NCI-H748 (cell line): Measurements from ENCODE around the gene CNTN5.
"Not testable (repeated sequence)": the region's sequence is repeated elsewhere in the genome, so short reads cannot be mapped to it uniquely, and the experiment has no call there.

Experiments
- DNase-seq: peaks from one replicate; lab custom pipeline; 2025; ENCODE audit not compliant: unreplicated experiment; lab: John Stamatoyannopoulos, UW

Gene CNTN5

DNA sequence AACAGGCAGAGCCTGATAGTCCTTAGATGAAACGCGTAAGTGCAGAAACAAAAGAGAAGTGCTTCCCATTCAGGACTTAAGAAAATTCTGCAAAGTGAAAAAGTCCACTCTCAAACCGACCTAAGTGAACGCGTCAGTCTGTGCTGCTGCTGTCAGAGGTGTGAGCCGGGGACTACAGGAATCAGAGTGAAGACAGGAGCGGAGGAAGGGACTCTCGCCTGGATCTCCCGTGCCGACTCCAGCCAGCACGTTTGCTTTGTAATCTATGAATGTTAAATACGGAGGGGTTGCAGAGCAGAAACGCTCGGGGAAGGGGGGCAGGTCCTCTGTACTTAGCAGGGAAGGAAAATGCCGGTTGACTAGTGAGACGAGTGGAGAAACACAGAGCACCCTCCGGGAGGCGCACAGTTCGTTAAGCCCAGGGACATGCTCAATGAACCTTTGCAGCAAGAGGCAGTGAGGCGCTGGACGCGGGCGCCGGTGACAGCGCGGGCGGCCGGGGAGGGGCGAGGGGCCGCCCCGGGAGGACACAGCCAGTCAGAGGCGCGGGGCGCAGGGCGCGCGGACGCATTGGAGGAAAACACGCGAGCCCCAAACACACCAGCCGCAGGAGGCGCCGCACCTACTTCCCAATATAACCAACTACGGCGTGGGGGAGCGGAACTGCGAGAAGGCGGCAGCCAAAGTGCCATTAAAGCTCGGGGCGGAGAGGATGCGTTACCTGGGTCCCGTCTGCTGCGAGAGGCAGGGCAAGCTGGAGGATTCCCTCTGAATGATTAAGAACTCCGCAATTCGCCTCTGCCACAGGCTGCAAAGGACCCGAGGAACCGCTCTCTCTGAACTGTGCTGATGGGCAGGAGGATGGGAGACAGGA is at the start of gene CNTN5:
CNTN5 (plus strand) TSS at position 598 of the 874 bp plus-strand sequence.
- peak; percentile 87 for DNase-seq

DNA sequence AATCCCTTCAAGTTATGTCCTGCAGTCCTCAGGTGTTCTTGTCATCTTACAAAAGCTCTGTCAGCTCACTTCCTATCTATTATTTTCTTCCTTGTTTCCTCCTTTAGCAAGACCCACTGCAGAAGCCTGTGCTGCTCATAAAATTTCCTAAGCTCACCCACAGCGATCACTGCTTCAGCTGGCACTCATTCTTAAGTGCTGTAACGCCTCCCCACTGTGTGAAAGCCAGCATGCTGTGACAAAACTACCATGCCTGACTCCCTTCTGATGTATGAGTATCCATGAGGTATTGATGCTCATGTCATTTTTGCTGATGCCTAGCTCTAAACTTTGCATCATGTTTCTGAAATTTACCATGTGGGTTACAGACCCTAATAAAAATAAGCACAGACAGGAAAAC is 41.5 kb upstream of the CNTN5 start:
- DNase-seq, result peak; percentile 56

DNA sequence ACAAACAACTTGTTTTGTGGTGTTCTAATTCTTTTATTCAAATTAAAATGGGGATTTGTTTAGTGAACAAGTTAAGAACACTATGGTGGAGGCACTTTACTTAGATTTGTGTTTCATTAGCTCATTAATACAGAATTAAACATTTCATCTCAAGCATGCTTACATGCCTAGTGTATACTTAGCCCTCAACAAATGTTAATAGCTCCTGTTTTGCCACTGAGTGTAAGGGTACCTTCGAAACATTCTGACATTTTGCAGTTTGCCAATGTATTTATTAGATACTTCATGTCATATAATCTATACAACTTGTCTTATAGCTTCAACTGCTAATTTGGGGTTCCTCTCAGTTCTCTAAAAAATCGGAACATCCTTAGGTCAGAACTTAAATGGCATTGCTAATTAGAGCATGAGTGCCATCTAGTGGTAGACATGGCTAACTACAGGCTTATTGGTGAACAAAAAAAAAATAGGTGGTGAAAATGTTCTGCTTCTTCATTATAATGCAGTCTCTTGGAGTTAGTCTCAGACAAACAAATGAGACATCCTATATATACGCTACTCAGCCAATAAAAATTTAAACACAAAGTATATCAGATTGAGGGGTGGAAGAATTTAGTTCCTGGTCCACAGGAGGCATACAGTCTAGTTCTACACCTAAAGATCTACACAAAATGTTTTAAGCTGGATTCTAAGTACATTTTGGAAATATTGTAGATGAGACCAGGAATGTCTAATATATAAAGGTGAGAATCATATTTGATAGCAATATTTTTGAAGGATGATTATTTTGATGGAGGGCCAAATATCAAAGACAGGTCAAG is 4.9 kb upstream of the CNTN5 start:
- peak; percentile 59 for DNase-seq

DNA sequence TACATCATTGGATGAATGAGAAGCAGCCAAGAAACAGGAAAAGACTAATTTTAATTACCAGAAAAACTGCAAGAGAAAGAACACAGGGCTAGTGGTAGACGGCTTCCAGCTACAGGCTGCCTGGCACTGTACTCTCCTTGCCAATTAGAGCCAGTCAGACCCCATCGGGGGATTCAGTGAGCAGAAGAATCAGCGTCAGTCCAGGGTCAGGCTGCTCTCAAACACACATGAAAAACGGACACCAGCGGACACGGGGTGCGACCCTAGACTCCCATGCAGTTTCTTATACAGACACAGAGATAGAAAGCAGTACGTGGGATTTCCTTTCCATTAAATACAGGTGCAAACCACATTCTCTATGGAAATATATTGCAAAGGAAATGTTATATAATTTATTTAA is 1.1 kb upstream of the CNTN5 start:
- DNase-seq, result peak; percentile 47

DNA sequence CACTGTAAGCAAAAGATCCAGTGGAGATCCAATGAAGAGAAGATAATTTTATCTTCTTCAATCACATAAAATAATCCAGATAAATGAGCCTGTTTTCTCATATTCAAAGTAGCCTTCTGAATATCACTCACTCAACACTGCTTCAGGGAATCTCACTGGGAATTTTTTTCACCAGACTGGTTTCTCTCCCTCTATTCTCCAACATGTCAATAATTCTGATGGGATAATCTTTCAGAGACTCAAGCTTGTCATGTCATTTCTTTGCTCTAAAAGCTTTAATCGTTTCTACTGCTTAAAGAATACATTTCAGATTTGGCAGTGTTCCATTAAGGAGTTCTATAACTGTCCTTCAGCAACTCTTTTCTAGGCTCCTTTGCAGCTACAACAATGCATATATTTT is 16.3 kb downstream of the CNTN5 start:
- no peak for DNase-seq

DNA sequence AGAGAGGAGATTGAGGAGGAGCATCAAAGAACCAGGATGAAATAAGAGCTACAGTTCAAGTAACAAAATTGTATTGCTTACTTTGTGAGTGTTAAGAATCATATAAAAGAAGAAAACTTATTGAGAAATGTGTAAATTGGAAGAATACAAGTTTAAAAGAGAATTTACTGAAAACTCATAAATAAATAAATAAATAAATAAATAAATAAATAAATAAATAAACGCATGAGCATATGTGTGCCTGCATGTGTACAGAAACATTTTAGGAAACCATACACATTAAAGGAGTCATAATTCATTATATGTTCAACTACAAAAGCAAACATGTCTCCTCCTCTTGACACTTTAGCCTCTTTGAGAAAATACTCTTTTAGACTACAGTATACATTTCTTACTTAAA is 42.6 kb downstream of the CNTN5 start:
- no peak for DNase-seq

DNA sequence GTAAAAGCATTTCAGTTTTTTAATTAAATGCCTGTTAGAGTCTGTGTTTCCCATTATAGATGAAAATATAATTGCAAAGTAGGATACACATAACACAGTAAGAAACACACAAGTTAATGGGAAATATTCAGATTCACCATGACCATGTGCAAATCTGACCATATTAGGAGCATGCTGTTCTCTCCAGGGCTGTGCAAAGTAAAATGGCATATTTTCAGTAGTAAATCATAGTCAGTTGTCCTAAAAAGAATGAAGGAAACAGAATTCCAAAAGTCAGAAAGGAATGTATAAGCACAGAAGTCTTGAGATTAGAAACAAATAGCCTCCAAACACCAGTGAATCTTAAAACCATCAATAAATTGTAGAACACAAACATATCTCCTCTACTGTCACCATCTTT is 44.4 kb downstream of the CNTN5 start:
- DNase-seq, result no peak

DNA sequence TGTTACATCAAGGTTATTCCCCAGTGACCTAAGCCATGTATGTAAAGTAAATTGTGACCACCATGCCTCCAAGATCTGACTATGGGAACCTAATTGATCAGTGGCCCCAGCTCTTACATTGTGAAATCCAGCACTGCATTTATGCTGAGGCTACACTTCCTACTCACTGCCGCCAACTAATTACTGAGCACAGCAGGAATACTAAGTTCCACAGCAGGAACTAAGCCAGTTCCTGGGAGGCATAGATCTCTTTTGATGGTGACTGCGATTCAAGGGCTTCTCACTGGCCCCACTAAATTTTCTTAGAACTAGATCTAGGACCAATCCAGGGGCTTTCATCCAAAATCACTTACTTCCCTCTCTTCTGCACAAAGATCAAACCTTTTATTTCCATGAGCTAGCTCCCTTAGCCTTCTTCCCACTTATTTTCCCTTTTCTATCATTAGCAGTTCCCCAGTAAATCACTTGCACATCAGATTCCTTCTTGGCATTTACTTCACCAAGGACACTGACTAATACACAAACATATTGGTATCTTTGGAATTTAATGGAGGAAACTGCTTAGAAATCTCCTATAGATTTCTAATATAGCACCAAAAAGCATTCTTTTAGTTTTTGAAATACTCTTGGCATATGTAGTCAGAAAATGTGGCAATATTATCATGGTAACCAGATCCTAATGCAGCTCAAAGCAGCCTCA is 46.0 kb downstream of the CNTN5 start:
- peak; percentile 62 for DNase-seq

DNA sequence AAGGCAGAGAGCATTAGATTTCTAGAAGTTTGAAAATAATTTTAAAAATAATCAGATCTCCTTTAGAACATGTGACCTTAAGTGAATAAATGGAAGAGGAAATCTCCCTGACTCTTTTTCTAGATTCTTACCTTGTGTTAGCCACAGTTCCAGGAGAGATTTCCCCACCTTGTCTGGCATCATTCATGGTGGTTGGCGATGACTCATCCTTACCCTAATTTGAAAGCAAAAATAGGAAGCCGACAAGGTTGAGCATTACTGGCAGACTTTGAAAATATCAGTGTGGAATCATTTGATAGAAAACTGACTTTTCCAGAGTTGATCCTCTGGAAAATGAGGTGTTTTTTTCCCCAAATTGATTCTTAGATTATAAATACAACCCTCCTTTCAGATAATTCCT is 48.1 kb downstream of the CNTN5 start:
- DNase-seq, result no peak

DNA sequence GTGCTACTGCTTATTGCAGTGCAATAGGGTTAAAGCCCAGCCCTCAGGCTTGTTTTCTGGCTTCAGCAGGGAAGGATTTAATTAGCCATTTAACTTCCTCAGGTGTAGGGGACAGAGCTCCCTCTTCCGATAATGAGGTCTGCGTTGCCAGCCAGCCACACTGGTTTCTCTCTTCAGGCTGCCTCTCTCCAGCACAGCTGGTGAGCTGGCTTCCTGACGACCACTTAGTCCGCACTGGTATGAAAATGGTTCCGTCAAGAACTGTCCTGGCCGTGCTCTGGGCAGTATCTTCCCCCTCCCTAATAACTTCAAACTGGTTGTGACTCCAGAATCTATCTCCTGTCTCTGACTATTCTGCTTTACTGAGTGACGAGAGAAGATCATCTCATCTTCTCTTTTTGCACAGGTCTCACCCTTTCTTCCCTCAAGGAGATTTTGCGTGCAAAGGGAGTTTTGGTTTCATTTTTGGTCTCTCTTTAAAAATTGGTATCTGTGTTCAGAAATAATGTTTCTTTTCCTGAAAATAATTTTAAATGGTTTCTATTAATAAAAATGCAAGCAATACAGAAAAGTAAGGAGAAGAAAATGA is 49.2 kb downstream of the CNTN5 start:
- DNase-seq, result peak; percentile 89

DNA sequence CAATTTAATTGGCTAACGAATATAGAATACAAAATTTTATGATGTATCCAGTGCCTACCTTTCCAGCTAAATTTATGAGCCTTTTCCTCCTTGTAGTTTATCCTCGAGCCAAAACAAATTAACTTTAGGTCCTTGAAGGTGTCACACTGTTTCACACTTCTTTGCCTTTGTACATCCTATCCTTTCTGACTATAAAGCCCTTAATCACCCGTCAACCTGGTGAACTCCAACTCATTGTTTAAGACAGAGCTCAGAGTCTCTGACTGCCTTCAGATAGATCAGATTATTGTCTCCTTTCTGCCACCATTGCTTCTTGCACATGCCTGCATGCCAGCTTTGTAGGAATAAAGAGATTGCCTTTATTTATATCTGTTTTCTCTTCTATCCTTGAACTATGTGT is 58.8 kb downstream of the CNTN5 start:
- DNase-seq, result no peak

DNA sequence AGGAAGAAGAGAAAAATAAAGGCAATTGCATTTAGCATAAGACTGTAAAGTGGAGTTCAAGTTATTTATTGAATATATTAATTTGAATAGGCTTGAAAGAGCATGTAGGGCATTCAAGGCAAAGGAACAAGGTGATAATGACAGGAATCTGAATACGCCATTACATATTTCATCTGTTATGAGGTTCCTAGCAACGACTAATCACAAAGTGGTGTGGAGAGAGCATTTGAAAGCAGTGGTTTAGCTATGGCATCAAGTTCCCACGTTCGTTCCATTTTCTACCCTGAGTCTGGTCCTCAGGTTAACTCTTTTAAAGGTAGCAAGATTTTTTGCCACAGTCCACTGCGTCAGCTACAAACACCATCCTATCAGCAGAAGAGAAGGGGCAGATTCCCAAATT is 59.4 kb downstream of the CNTN5 start:
- no peak for DNase-seq

DNA sequence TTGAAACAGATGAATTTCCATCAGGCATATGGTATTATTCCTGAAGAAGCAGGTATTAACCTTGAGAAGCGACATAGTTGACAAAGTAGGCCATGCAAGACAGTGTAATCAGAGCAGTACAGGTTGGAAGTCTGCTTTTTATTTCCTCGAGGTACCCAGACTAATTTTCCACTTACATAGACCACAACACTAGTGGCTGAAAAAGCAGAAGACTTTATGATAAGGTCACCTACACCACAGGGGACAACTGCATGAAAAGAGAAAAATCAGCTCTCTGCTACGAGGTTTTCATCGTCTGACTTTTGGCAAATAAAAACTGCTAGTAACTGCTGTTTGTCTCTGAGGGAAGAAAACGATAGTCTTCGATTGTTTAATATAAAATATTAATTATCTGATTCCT is 77.5 kb downstream of the CNTN5 start:
- DNase-seq, result no peak

DNA sequence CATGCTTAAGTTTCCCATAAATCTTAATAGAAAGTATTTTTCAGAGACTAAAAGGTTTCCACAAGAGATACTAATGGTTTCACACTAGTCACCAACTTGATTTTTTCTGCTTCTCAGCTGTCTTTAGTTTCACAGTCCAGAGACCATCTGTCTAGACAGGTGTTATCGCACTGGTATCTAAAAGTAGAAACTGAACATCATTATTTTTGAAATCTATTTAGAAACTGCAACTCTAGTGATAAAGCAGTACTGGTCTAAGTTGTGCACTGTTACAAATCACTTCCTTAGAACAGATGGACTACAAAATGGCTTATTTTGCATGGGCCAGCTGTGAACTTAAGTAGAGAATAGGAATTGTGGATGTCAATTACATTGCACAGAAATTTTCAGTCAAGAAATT is 78.0 kb downstream of the CNTN5 start:
- no peak for DNase-seq

DNA sequence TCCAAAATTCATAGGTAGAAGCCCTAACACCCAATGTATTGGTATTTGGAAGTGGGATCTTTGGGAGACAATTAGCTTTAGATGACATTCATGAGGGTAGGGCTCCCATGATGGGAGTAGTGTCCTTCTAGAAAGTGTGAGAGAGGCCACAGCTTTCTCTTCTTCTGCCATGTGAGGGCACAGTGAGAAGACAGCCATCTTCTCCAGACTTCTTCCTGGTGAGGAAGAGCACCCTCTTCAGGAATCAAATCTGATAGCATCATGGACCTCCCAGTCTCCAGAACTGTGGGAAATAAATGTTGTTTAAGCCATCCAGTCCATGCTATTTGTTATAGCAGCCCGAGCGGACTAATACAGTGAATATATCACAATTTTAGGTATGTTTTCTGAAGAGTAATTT is 96.9 kb downstream of the CNTN5 start:
- DNase-seq, result peak; percentile 1

DNA sequence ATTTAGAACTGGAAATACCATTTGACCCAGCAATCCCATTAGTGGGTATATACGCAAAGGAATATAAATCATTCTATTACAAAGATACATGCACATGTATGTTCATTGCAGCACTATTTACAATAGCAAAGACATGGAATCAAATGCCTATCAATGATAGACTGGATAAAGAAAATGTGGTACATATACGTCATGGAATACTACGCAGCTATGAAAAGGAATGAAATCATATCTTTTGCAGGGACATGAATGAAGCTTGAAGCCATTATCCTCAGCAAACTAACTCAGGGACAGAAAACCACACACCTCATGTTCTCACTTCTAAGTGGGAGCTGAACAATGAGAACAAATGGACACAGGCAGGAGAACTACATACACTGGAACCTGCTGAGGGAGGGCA is 113.1 kb downstream of the CNTN5 start:
- DNase-seq, result not testable (repeated sequence)

DNA sequence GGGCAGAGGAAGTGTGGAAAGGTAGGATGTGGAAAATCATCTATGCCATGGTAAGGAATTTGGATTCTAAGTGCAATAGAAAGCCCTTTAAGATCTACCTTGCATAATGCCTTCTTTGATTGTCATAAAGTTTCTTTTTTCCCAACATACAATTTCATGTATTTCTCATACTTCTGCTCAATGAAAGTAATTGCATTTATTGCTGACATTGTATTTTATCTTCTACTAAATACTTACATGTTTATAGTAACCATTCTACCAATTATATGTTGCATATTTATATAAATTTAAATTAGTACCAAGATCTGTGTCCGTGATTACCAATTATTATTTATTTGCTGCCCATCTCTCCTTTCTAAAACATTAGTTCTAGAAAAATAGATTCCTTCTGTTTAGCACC is 114.8 kb downstream of the CNTN5 start:
- no peak for DNase-seq

DNA sequence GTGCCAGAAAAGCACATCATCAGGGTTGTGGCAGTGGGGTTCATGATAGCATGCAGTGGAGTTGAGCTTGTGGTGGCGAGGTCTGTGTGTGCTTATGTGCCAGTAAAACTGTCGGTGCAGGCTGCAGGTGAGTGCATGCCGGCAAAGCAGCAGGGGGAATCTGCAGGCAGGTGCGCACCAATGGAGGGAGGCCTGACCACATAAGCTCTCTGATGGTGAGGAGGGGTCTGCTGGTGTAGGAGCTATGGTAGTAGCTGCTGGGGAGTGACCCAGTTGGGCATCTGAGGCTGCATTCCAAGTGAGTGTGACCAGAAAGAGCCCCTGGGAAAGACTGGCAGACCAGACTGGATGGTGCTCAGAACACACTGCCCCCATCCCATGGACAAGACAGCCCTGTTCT is 121.5 kb downstream of the CNTN5 start:
- DNase-seq, result no peak

DNA sequence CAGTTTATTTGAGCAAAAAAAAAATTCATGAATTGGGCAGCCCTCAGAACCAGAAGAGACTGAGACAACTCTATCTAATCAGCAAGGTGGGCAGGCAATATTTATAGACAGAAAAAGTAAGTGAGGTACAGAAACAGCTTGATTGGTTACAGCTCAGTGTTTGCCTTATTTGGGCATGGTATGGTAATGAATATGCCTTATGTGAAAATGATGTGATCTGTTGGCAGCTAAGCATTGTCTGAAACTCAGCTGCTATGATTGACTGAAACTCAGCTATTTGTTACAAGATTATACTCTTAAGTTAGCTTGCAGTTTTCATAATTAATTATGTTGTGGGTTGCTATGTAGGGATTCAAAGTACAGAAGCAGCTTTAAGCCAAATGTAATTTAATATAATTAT is 127.6 kb downstream of the CNTN5 start:
- DNase-seq, result no peak

DNA sequence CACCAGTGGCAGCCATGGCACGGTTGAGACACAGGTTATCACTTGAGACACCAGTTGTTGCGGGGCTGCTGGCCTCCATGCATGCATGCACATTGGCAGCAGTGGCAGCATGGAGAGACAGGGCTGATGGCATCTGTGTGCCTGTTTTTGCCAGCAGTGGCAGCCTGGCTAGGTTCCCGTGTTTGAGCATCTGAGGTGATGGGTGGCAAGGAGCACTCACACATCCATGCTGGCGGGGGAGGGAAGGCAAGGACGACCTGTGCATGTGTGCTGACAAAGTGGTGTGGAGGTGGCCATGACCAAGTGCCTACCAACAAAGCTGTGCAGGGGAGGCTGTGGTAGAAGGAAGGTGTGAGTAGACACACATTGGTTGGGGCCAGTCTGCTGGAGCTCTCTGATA is 133.5 kb downstream of the CNTN5 start:
- no peak for DNase-seq

DNA sequence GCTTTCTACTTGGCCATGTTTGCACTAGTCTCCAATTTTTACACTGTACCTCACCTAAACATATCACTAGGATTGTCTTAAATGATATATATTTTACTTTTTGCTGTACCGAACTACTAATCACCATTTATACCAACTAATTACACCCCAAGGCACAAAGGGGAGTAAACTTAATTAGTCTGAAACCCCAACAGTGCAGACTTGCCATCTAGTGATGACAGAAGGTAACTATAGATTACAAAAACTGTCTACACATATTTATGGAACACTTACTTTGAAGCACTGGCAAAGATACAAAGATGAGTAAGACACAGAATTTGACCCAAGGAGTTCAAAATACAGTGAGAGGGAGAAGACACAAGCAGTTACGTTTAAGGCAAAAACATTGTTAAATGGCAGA is 139.7 kb downstream of the CNTN5 start:
- DNase-seq, result peak; percentile 5
